BE2C (cell line): ENCODE measurements around the gene HOXB9.

Experiments used
- DNase-seq: peaks from one replicate; pipeline ENCODE4 v3.0.0-alpha.2; 2020
- H3K27me3 ChIP-seq: fragments of 250-450 bp; sonication (Bioruptor Pico); 2 replicates; pipeline ENCODE4 v1.5.1; 2020; ENCODE audit warnings: mild to moderate bottlenecking
- H3K36me3 ChIP-seq: fragments of 250-450 bp; sonication (Bioruptor Pico); 2 replicates; pipeline ENCODE4 v1.5.1; 2020; ENCODE audit warnings: mild to moderate bottlenecking
- H3K4me1 ChIP-seq: fragments of 250-450 bp; sonication (Bioruptor Pico); 2 replicates; pipeline ENCODE4 v1.5.1; 2020
- H3K4me3 ChIP-seq: 2 replicates; pipeline ENCODE4 v1.5.1; 2011; ENCODE audit warnings: low read depth, low read length
- H3K9me3 ChIP-seq: fragments of 250-450 bp; sonication (Bioruptor Pico); 2 replicates; pipeline ENCODE4 v1.5.1; 2020
- TF ChIP-seq, protein P1 (sequence below): IDR thresholded peaks from 2 replicates; pipeline ENCODE4 v1.5.1; 2012; ENCODE audit warnings: mild to moderate bottlenecking, low read depth, low read length

The HOXB9 gene

DNA sequence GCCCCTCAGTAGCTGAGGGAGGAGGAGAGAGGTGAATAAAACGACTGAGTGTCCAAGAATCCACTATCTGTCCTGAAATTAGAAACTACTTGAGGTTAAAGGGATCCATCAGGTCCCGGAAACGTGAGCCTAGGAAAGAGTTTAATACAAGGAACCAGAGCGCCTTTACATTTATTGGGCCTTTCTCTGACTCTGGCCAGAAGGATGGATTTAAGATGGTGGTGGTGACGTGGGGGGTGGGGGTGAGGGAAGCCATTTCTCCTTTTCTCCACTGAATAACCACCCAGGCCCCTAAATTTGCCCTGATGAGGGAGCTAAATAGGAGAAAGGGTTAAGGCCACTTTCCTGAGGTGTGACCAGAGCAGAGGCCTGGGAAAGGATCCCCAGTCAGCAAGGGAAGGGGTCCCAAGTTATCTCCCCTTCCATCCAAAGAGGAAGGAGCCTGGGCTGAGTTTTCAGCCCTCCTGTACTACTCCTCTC is 1.0 kb upstream of the HOXB9 start:
- no peak for DNase-seq
- TF ChIP-seq, protein P1, sequence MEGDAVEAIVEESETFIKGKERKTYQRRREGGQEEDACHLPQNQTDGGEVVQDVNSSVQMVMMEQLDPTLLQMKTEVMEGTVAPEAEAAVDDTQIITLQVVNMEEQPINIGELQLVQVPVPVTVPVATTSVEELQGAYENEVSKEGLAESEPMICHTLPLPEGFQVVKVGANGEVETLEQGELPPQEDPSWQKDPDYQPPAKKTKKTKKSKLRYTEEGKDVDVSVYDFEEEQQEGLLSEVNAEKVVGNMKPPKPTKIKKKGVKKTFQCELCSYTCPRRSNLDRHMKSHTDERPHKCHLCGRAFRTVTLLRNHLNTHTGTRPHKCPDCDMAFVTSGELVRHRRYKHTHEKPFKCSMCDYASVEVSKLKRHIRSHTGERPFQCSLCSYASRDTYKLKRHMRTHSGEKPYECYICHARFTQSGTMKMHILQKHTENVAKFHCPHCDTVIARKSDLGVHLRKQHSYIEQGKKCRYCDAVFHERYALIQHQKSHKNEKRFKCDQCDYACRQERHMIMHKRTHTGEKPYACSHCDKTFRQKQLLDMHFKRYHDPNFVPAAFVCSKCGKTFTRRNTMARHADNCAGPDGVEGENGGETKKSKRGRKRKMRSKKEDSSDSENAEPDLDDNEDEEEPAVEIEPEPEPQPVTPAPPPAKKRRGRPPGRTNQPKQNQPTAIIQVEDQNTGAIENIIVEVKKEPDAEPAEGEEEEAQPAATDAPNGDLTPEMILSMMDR = no peak
- H3K36me3 ChIP-seq = no peaks in the 10 kb centered on the region
- H3K4me3 ChIP-seq = no peak overlapping the region
- H3K9me3 ChIP-seq = no peaks in the 10 kb centered on the region
- peaks cover 99% of the 10 kb centered on the region for H3K27me3 ChIP-seq
- no peaks in the 10 kb centered on the region for H3K4me1 ChIP-seq

DNA sequence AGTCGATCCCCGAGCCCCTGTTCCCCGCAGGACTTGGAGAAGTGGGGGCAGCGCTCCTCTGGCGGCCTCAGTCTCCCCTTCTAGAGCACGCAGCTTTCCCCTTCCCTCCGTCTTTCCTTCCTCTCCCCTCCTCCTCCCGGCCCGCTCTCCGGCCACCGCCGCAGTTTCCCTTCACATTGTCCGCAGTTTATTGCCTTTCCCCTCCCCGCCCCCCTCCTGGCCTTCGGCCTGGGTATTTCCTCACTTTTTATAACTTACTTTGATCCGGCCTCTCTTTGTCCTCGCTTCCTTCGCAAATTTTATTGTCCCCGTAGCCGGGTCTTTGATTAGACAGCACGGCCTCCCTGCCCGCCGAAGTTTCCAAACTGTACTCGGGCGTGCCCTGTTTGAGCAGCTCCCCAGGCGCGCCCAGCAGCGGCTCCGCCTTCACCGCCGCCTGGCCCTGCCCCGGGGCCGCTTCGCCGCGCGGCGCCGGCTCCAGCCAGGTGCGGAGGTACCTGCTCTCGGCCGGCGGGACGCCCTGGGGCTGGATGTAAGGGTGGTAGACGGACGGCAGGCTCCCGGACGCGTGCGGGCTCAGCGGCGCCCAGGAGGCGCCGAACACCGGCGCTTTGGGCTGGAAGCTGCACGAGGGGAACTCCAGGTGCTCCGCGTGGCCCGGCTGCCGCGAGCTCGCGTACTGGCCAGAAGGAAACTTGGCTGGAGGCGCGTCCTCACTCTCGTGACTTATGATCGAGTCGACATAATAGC is 488 bp downstream of the HOXB9 start:
- DNase-seq = no peak
- no peak overlapping the region for H3K4me3 ChIP-seq
- TF ChIP-seq, protein P1 = no peak
- peaks cover 99% of the 10 kb centered on the region for H3K27me3 ChIP-seq
- H3K4me1 ChIP-seq = no peaks in the 10 kb centered on the region
- no peaks in the 10 kb centered on the region for H3K9me3 ChIP-seq
- no peaks in the 10 kb centered on the region for H3K36me3 ChIP-seq

DNA sequence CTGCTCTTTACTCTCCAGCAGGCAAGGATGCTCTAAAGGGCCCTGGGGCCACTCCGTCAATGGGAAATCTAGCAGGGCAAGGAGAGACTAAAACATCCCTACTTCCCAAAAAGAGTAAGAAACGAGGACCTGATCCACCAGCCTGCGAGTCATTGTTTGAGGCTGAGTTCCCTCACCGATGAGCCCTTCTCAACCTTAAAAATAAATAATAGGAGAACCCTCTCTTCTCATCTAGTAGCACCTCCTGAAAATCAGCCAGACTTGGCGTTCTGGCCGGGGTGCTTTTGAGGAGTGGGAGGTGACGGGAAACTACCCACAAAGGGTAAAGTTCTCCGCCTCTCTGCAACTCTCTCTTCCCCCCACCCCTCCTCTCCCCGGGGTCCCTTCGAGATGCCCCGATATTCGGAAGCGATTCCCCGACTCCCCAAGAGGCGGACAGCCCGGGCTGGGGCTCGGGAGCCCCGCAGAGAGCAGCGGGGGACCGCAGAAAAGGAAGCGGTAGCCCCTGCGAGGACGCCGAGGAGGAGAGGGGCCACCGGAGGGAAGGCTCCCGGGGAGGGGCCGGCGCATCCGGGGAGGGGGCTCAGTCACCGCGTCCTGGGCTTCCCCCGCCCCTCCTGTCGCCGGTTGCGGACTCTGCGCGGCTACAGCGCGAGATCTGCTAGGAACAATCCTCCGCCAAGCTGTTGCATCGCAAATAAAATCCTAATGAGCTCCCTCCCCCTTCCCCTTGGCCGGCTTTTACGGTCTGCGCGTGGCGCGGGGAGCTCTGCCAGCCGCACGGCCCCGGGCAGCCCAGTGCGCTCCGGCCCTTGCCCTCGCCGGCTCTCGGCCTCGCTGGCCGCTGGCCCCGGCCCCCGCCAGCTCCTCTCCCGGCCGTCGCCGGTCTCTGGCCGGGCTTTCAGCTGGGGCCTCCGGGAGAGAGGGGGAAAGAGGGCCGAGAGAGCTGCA is 1.3 kb downstream of the HOXB9 start:
- no peak overlapping the region for H3K4me3 ChIP-seq
- DNase-seq = no peak

DNA sequence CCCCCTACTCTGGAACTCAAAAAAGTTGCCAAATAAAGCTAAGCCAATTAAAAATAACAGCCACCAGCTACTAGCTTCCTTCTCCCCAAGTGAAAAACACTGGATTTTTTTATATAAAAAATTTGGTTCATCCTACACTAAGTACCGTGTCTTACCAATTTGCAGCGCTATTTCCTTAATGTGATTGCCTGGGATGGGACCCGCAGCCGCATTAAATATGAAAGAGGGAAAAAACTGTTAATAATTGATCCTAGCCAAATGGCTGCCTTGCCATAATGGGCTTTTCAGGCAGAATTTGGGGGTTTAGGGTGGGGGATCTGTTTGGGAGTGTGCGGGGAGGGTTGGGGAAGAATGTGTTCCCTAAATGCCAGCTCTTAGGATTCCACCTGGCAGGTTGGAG is 2.0 kb downstream of the HOXB9 start:
- H3K27me3 ChIP-seq = peaks cover 99% of the 10 kb centered on the region
- H3K4me1 ChIP-seq = no peaks in the 10 kb centered on the region
- no peaks in the 10 kb centered on the region for H3K36me3 ChIP-seq
- no peak for DNase-seq
- TF ChIP-seq, protein P1 = no peak
- no peaks in the 10 kb centered on the region for H3K9me3 ChIP-seq
- H3K4me3 ChIP-seq = no peak overlapping the region

More for the DNA sequence above, 1.3 kb downstream of the HOXB9 start:
- H3K9me3 ChIP-seq = no peaks in the 10 kb centered on the region
- H3K27me3 ChIP-seq = peaks cover 99% of the 10 kb centered on the region
- TF ChIP-seq, protein P1 = no peak
- H3K36me3 ChIP-seq = no peaks in the 10 kb centered on the region
- no peaks in the 10 kb centered on the region for H3K4me1 ChIP-seq

DNA sequence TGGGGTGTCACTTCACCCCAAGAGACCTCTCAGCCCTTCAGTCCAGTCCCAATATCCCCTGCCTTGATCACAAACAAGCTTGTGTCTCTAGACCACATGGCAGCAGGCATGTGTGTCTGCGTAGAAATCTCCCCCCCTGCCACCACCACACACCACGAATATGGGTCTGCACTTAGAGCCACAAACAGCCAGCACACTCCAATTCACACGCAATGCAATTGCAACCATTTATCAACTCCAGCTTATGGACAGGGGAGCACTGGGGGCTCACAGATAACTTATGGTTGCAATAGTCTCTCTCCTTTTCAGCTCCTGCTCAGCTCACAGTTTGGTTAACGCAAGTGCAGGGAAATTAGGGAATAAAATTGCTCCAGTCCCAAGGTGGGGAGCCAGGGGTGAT is 2.6 kb downstream of the HOXB9 start:
- no peak for DNase-seq
- H3K4me1 ChIP-seq = no peaks in the 10 kb centered on the region

More for the DNA sequence above, 2.6 kb downstream of the HOXB9 start:
- Histone ChIP-seq H3K9me3 (no peaks in the 10 kb centered on the region), H3K36me3 (no peaks in the 10 kb centered on the region), H3K27me3 (peaks cover 99% of the 10 kb centered on the region), H3K4me3 (no peak overlapping the region)
- TF ChIP-seq, protein P1 = no peak
